ENCODE results near the gene LIPC.

Gene LIPC

GRCh38 chr15:58528188-58528870 is 96.5 kb downstream of the LIPC start:
- H4K8ac ChIP-seq (ENCODE audit: low read depth, low read length): no peak overlapping the region
- H3K4me2 ChIP-seq (ENCODE audit: low read length): no peak overlapping the region
- H3K27me3 ChIP-seq (ENCODE audit: insufficient read depth, low read length, poor library complexity): no peaks in the 10 kb centered on the region
- H3K9ac ChIP-seq (ENCODE audit: low read length): no peak overlapping the region
- H3K36me3 ChIP-seq (ENCODE audit: control insufficient read depth, insufficient read depth, low read length): no peaks in the 10 kb centered on the region
- no peak overlapping the region for H3K18ac ChIP-seq (ENCODE audit: low read length)
- no peak overlapping the region for H2AK5ac ChIP-seq (ENCODE audit: low read length)
- no peak overlapping the region for H4K5ac ChIP-seq (ENCODE audit: low read length)
- H3K56ac ChIP-seq (ENCODE audit: low read length): no peak overlapping the region
- WGBS (ENCODE audit: extremely low coverage, insufficient coverage, low lambda C conversion rate): no CpG with 5 or more reads among the region's 12 CpGs
- no peak overlapping the region for H3K27ac ChIP-seq (ENCODE audit: low read depth, low read length)
- H3K79me2 ChIP-seq (ENCODE audit: control insufficient read depth, insufficient read depth, low read length): no peaks in the 10 kb centered on the region
- H3K4me1 ChIP-seq (ENCODE audit: control insufficient read depth, low read depth, low read length): no peaks in the 10 kb centered on the region
- H2BK15ac ChIP-seq (replicated peaks; ENCODE audit: low read depth): no peak overlapping the region
- H2BK5ac ChIP-seq (ENCODE audit: low read length): no peak overlapping the region
- no peak overlapping the region for H3K23ac ChIP-seq (ENCODE audit: low read length)
- H3K4me3 ChIP-seq (ENCODE audit: low read length): no peak overlapping the region
- H3K4ac ChIP-seq (ENCODE audit: low read depth, low read length): no peak overlapping the region
- H3K79me1 ChIP-seq (ENCODE audit: low read length): no peaks in the 10 kb centered on the region
- no peak overlapping the region for H2BK120ac ChIP-seq (ENCODE audit: low read depth, low read length)
- DNase-seq: peak; percentile 51

DNA sequence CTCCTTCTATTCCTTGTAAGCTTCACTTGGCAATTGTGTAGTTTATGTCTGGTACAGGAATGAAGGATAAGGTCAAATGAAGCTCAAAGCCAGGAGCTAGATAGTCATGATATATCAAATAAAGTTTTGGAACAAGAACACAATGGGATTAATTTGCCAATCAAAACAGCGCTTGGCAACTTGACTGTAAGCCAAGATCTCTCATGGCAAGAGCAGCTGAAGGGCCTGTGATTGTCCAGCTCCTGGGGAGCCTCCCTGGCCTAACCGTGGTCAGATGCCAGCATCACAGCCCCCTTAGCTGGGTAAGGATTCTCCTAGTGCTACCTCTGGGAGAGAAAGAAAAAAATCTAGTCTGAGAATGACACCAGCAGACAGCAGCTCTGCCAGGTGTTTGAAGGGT is 97.2 kb downstream of the LIPC start:
- H3K23ac ChIP-seq (ENCODE audit: low read length): no peak overlapping the region
- no peak for DNase-seq
- no CpG with 5 or more reads among the region's 2 CpGs for WGBS (ENCODE audit: extremely low coverage, insufficient coverage, low lambda C conversion rate)
- no peaks in the 10 kb centered on the region for H3K79me2 ChIP-seq (ENCODE audit: control insufficient read depth, insufficient read depth, low read length)
- H2BK120ac ChIP-seq (ENCODE audit: low read depth, low read length): no peak overlapping the region
- H3K4me3 ChIP-seq (ENCODE audit: low read length): no peak overlapping the region
- H2AK5ac ChIP-seq (ENCODE audit: low read length): no peak overlapping the region
- no peak overlapping the region for H3K4me2 ChIP-seq (ENCODE audit: low read length)
- no peak overlapping the region for H2BK5ac ChIP-seq (ENCODE audit: low read length)
- no peak overlapping the region for H3K56ac ChIP-seq (ENCODE audit: low read length)
- no peaks in the 10 kb centered on the region for H3K4me1 ChIP-seq (ENCODE audit: control insufficient read depth, low read depth, low read length)
- H4K8ac ChIP-seq (ENCODE audit: low read depth, low read length): no peak overlapping the region
- no peaks in the 10 kb centered on the region for H3K79me1 ChIP-seq (ENCODE audit: low read length)
- H3K9ac ChIP-seq (ENCODE audit: low read length): no peak overlapping the region
- H2BK15ac ChIP-seq (replicated peaks; ENCODE audit: low read depth): no peak overlapping the region
- no peaks in the 10 kb centered on the region for H3K27me3 ChIP-seq (ENCODE audit: insufficient read depth, low read length, poor library complexity)
- H4K5ac ChIP-seq (ENCODE audit: low read length): no peak overlapping the region
- no peak overlapping the region for H3K27ac ChIP-seq (ENCODE audit: low read depth, low read length)
- no peak overlapping the region for H3K4ac ChIP-seq (ENCODE audit: low read depth, low read length)
- H3K18ac ChIP-seq (ENCODE audit: low read length): no peak overlapping the region
- H3K36me3 ChIP-seq (ENCODE audit: control insufficient read depth, insufficient read depth, low read length): no peaks in the 10 kb centered on the region

DNA sequence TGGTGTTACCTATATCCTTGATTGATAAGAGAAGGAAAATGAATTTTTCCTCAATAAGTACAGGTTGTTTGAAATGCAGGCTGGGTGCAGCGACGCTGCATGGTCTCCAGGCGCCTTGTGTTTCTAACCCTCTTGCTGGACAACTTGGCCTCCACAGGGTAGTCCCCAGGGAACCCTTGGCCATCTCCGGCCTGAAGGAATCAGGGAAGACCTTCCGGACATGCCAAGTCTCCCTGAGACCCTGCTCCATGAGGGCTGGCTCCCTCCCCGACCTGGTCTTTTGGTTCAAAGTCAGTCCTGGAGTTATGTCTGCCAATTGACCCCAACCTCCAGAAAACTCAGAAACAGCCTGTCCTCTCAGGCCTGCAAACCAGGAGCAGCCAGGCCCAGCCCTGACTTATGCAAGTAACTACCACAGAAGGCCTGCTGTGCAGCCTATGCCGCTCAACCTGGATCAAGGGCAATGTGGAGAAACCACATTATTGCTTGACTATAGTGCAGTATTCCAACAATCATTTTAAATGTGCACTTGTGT is 98.3 kb downstream of the LIPC start:
- no CpG with 5 or more reads among the region's 7 CpGs for WGBS (ENCODE audit: extremely low coverage, insufficient coverage, low lambda C conversion rate)
- Histone ChIP-seq H3K79me1 (ENCODE audit: low read length) (no peaks in the 10 kb centered on the region), H3K4me3 (ENCODE audit: low read length) (no peak overlapping the region), H3K36me3 (ENCODE audit: control insufficient read depth, insufficient read depth, low read length) (no peaks in the 10 kb centered on the region), H3K4me2 (ENCODE audit: low read length) (no peak overlapping the region), H3K4ac (ENCODE audit: low read depth, low read length) (no peak overlapping the region), H3K56ac (ENCODE audit: low read length) (no peak overlapping the region), H3K23ac (ENCODE audit: low read length) (no peak overlapping the region), H3K18ac (ENCODE audit: low read length) (no peak overlapping the region), H2BK120ac (ENCODE audit: low read depth, low read length) (no peak overlapping the region), H2BK5ac (ENCODE audit: low read length) (no peak overlapping the region), H3K27ac (ENCODE audit: low read depth, low read length) (no peak overlapping the region), H2BK15ac (replicated peaks; ENCODE audit: low read depth) (no peak overlapping the region), H3K79me2 (ENCODE audit: control insufficient read depth, insufficient read depth, low read length) (no peaks in the 10 kb centered on the region), H3K27me3 (ENCODE audit: insufficient read depth, low read length, poor library complexity) (no peaks in the 10 kb centered on the region), H2AK5ac (ENCODE audit: low read length) (no peak overlapping the region), H4K5ac (ENCODE audit: low read length) (no peak overlapping the region), H3K9ac (ENCODE audit: low read length) (no peak overlapping the region), H4K8ac (ENCODE audit: low read depth, low read length) (no peak overlapping the region), H3K4me1 (ENCODE audit: control insufficient read depth, low read depth, low read length) (no peaks in the 10 kb centered on the region)
- no peak for DNase-seq

GRCh38 chr15:58532126-58532525 is 100.3 kb downstream of the LIPC start:
- no CpG with 5 or more reads among the region's 3 CpGs for WGBS (ENCODE audit: extremely low coverage, insufficient coverage, low lambda C conversion rate)
- no peak overlapping the region for H2BK5ac ChIP-seq (ENCODE audit: low read length)
- DNase-seq: no peak
- H4K5ac ChIP-seq (ENCODE audit: low read length): no peak overlapping the region
- H4K8ac ChIP-seq (ENCODE audit: low read depth, low read length): no peak overlapping the region
- no peak overlapping the region for H2BK15ac ChIP-seq (replicated peaks; ENCODE audit: low read depth)
- H2AK5ac ChIP-seq (ENCODE audit: low read length): no peak overlapping the region
- no peak overlapping the region for H3K18ac ChIP-seq (ENCODE audit: low read length)
- H3K27ac ChIP-seq (ENCODE audit: low read depth, low read length): no peak overlapping the region
- no peaks in the 10 kb centered on the region for H3K4me1 ChIP-seq (ENCODE audit: control insufficient read depth, low read depth, low read length)
- no peak overlapping the region for H2BK120ac ChIP-seq (ENCODE audit: low read depth, low read length)
- no peaks in the 10 kb centered on the region for H3K79me2 ChIP-seq (ENCODE audit: control insufficient read depth, insufficient read depth, low read length)
- no peak overlapping the region for H3K9ac ChIP-seq (ENCODE audit: low read length)
- no peaks in the 10 kb centered on the region for H3K36me3 ChIP-seq (ENCODE audit: control insufficient read depth, insufficient read depth, low read length)
- no peaks in the 10 kb centered on the region for H3K79me1 ChIP-seq (ENCODE audit: low read length)
- no peak overlapping the region for H3K4ac ChIP-seq (ENCODE audit: low read depth, low read length)
- H3K27me3 ChIP-seq (ENCODE audit: insufficient read depth, low read length, poor library complexity): no peaks in the 10 kb centered on the region
- no peak overlapping the region for H3K4me2 ChIP-seq (ENCODE audit: low read length)
- H3K4me3 ChIP-seq (ENCODE audit: low read length): no peak overlapping the region
- no peak overlapping the region for H3K23ac ChIP-seq (ENCODE audit: low read length)
- H3K56ac ChIP-seq (ENCODE audit: low read length): no peak overlapping the region

- WGBS (ENCODE audit: extremely low coverage, insufficient coverage, low lambda C conversion rate): no CpG with 5 or more reads among the region's 1 CpG
- no peak overlapping the region for H2BK15ac ChIP-seq (replicated peaks; ENCODE audit: low read depth)
- H3K27me3 ChIP-seq (ENCODE audit: insufficient read depth, low read length, poor library complexity): no peaks in the 10 kb centered on the region
- DNase-seq: no peak
- no peak overlapping the region for H2AK5ac ChIP-seq (ENCODE audit: low read length)
- no peak overlapping the region for H3K27ac ChIP-seq (ENCODE audit: low read depth, low read length)
- H4K8ac ChIP-seq (ENCODE audit: low read depth, low read length): no peak overlapping the region
- no peak overlapping the region for H3K4ac ChIP-seq (ENCODE audit: low read depth, low read length)
- H3K4me1 ChIP-seq (ENCODE audit: control insufficient read depth, low read depth, low read length): no peaks in the 10 kb centered on the region
- H3K23ac ChIP-seq (ENCODE audit: low read length): no peak overlapping the region
- no peak overlapping the region for H2BK5ac ChIP-seq (ENCODE audit: low read length)
- no peak overlapping the region for H3K56ac ChIP-seq (ENCODE audit: low read length)
- H3K18ac ChIP-seq (ENCODE audit: low read length): no peak overlapping the region
- H3K4me2 ChIP-seq (ENCODE audit: low read length): no peak overlapping the region
- H3K4me3 ChIP-seq (ENCODE audit: low read length): no peak overlapping the region
- no peak overlapping the region for H4K5ac ChIP-seq (ENCODE audit: low read length)
- H2BK120ac ChIP-seq (ENCODE audit: low read depth, low read length): no peak overlapping the region
- no peak overlapping the region for H3K9ac ChIP-seq (ENCODE audit: low read length)
- H3K79me1 ChIP-seq (ENCODE audit: low read length): no peaks in the 10 kb centered on the region
- no peaks in the 10 kb centered on the region for H3K79me2 ChIP-seq (ENCODE audit: control insufficient read depth, insufficient read depth, low read length)
- H3K36me3 ChIP-seq (ENCODE audit: control insufficient read depth, insufficient read depth, low read length): no peaks in the 10 kb centered on the region
These were observed 102.8 kb downstream of the LIPC start for GRCh38 chr15:58534556-58534955.

DNA sequence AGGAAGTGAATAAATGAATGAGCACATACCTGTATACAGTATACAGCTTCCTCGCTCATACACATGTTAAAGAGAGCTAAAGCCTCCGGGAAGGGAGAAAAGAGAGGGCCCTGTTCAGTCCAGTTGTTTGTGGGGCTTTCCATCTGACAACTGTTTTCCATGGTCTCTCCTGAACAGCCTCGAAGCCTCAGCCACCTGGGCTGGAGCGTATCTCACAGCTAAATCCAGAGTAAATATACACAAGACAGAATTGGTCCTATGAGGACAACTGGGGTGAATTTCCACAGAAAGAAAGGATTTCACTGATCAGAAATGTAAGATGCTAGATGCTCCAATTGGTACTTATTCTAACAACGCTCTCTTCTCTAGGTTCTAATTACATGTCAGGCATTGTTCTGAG is 103.5 kb downstream of the LIPC start:
- no peak overlapping the region for H4K8ac ChIP-seq (ENCODE audit: low read depth, low read length)
- H3K27ac ChIP-seq (ENCODE audit: low read depth, low read length): no peak overlapping the region
- no peak overlapping the region for H3K9ac ChIP-seq (ENCODE audit: low read length)
- H3K79me1 ChIP-seq (ENCODE audit: low read length): no peaks in the 10 kb centered on the region
- no peak overlapping the region for H3K56ac ChIP-seq (ENCODE audit: low read length)
- H3K23ac ChIP-seq (ENCODE audit: low read length): no peak overlapping the region
- no peak overlapping the region for H2BK120ac ChIP-seq (ENCODE audit: low read depth, low read length)
- H2BK5ac ChIP-seq (ENCODE audit: low read length): no peak overlapping the region
- no peaks in the 10 kb centered on the region for H3K79me2 ChIP-seq (ENCODE audit: control insufficient read depth, insufficient read depth, low read length)
- H3K18ac ChIP-seq (ENCODE audit: low read length): no peak overlapping the region
- no peak overlapping the region for H2BK15ac ChIP-seq (replicated peaks; ENCODE audit: low read depth)
- H2AK5ac ChIP-seq (ENCODE audit: low read length): no peak overlapping the region
- H4K5ac ChIP-seq (ENCODE audit: low read length): no peak overlapping the region
- no peaks in the 10 kb centered on the region for H3K4me1 ChIP-seq (ENCODE audit: control insufficient read depth, low read depth, low read length)
- no peaks in the 10 kb centered on the region for H3K36me3 ChIP-seq (ENCODE audit: control insufficient read depth, insufficient read depth, low read length)
- no peak overlapping the region for H3K4ac ChIP-seq (ENCODE audit: low read depth, low read length)
- DNase-seq: no peak
- H3K27me3 ChIP-seq (ENCODE audit: insufficient read depth, low read length, poor library complexity): no peaks in the 10 kb centered on the region
- no peak overlapping the region for H3K4me2 ChIP-seq (ENCODE audit: low read length)
- no CpG with 5 or more reads among the region's 5 CpGs for WGBS (ENCODE audit: extremely low coverage, insufficient coverage, low lambda C conversion rate)
- no peak overlapping the region for H3K4me3 ChIP-seq (ENCODE audit: low read length)
